ENCODE results near the gene HDX.
"Not testable (repeated sequence)": the region's sequence is repeated elsewhere in the genome, so short reads cannot be mapped to it uniquely, and the experiment has no call there.

The HDX gene

GRCh38 chrX:84339507-84340364 is 162.5 kb downstream of the HDX start:
- Histone ChIP-seq H3K36me3 (ENCODE audit: insufficient read depth, low read length) (no peaks in the 10 kb centered on the region), H3K27ac (ENCODE audit: low read depth, low read length) (no peak overlapping the region), H3K4me3 (ENCODE audit: low read depth, low read length) (no peak overlapping the region), H3K79me2 (ENCODE audit: control insufficient read depth, insufficient read depth, low read length, unreplicated experiment) (no peaks in the 10 kb centered on the region), H3K27me3 (ENCODE audit: insufficient read depth, low read length) (no peaks in the 10 kb centered on the region), H2AFZ (ENCODE audit: low read length, unreplicated experiment) (peak overlapping the region; percentile 32), H3K4me1 (ENCODE audit: control insufficient read depth, insufficient read depth, low read length, unreplicated experiment) (peaks cover 3% of the 10 kb centered on the region)

- H3K79me2 ChIP-seq (ENCODE audit: control insufficient read depth, insufficient read depth, low read length, unreplicated experiment), result no peaks in the 10 kb centered on the region
- H3K27ac ChIP-seq (ENCODE audit: low read depth, low read length), result no peak overlapping the region
- no peaks in the 10 kb centered on the region for H3K27me3 ChIP-seq (ENCODE audit: insufficient read depth, low read length)
Observed at GRCh38 chrX:84336646-84337045, 165.6 kb downstream of the HDX start.

GRCh38 chrX:84335121-84335520 is 167.1 kb downstream of the HDX start:
- Histone ChIP-seq H3K4me3 (ENCODE audit: low read depth, low read length) (no peak overlapping the region), H3K27ac (ENCODE audit: low read depth, low read length) (no peak overlapping the region), H3K27me3 (ENCODE audit: insufficient read depth, low read length) (no peaks in the 10 kb centered on the region), H3K4me1 (ENCODE audit: control insufficient read depth, insufficient read depth, low read length, unreplicated experiment) (no peaks in the 10 kb centered on the region), H3K36me3 (ENCODE audit: insufficient read depth, low read length) (no peaks in the 10 kb centered on the region), H3K79me2 (ENCODE audit: control insufficient read depth, insufficient read depth, low read length, unreplicated experiment) (no peaks in the 10 kb centered on the region), H2AFZ (ENCODE audit: low read length, unreplicated experiment) (no peak overlapping the region)

More at GRCh38 chrX:84336646-84337045, 165.6 kb downstream of the HDX start:
- H2AFZ ChIP-seq (ENCODE audit: low read length, unreplicated experiment), result no peak overlapping the region
- no peaks in the 10 kb centered on the region for H3K36me3 ChIP-seq (ENCODE audit: insufficient read depth, low read length)
- H3K4me1 ChIP-seq (ENCODE audit: control insufficient read depth, insufficient read depth, low read length, unreplicated experiment), result peaks cover 3% of the 10 kb centered on the region
- H3K4me3 ChIP-seq (ENCODE audit: low read depth, low read length), result no peak overlapping the region

GRCh38 chrX:84322083-84322827 is 180.0 kb downstream of the HDX start:
- no peak overlapping the region for H2AFZ ChIP-seq (ENCODE audit: low read length, unreplicated experiment)
- no peak overlapping the region for H3K4me3 ChIP-seq (ENCODE audit: low read depth, low read length)
- no peaks in the 10 kb centered on the region for H3K4me1 ChIP-seq (ENCODE audit: control insufficient read depth, insufficient read depth, low read length, unreplicated experiment)
- no peaks in the 10 kb centered on the region for H3K36me3 ChIP-seq (ENCODE audit: insufficient read depth, low read length)
- no peak overlapping the region for H3K27ac ChIP-seq (ENCODE audit: low read depth, low read length)
- no peaks in the 10 kb centered on the region for H3K27me3 ChIP-seq (ENCODE audit: insufficient read depth, low read length)
- H3K79me2 ChIP-seq (ENCODE audit: control insufficient read depth, insufficient read depth, low read length, unreplicated experiment), result no peaks in the 10 kb centered on the region

GRCh38 chrX:84320614-84321013 is 181.6 kb downstream of the HDX start:
- Histone ChIP-seq H3K79me2 (ENCODE audit: control insufficient read depth, insufficient read depth, low read length, unreplicated experiment) (no peaks in the 10 kb centered on the region), H3K4me1 (ENCODE audit: control insufficient read depth, insufficient read depth, low read length, unreplicated experiment) (no peaks in the 10 kb centered on the region), H3K27ac (ENCODE audit: low read depth, low read length) (no peak overlapping the region), H2AFZ (ENCODE audit: low read length, unreplicated experiment) (no peak overlapping the region), H3K4me3 (ENCODE audit: low read depth, low read length) (no peak overlapping the region), H3K36me3 (ENCODE audit: insufficient read depth, low read length) (no peaks in the 10 kb centered on the region), H3K27me3 (ENCODE audit: insufficient read depth, low read length) (no peaks in the 10 kb centered on the region)

- H3K4me1 ChIP-seq (ENCODE audit: control insufficient read depth, insufficient read depth, low read length, unreplicated experiment), result no peaks in the 10 kb centered on the region
- H3K79me2 ChIP-seq (ENCODE audit: control insufficient read depth, insufficient read depth, low read length, unreplicated experiment), result no peaks in the 10 kb centered on the region
- no peak overlapping the region for H3K4me3 ChIP-seq (ENCODE audit: low read depth, low read length)
- no peaks in the 10 kb centered on the region for H3K27me3 ChIP-seq (ENCODE audit: insufficient read depth, low read length)
- no peak overlapping the region for H2AFZ ChIP-seq (ENCODE audit: low read length, unreplicated experiment)
- H3K36me3 ChIP-seq (ENCODE audit: insufficient read depth, low read length), result no peaks in the 10 kb centered on the region
- no peak overlapping the region for H3K27ac ChIP-seq (ENCODE audit: low read depth, low read length)
Observed at GRCh38 chrX:84320023-84320422, 182.2 kb downstream of the HDX start.

GRCh38 chrX:84318661-84319060 is 183.6 kb downstream of the HDX start:
- H3K36me3 ChIP-seq (ENCODE audit: insufficient read depth, low read length), result no peaks in the 10 kb centered on the region
- H3K4me1 ChIP-seq (ENCODE audit: control insufficient read depth, insufficient read depth, low read length, unreplicated experiment), result no peaks in the 10 kb centered on the region
- no peaks in the 10 kb centered on the region for H3K79me2 ChIP-seq (ENCODE audit: control insufficient read depth, insufficient read depth, low read length, unreplicated experiment)
- no peak overlapping the region for H3K4me3 ChIP-seq (ENCODE audit: low read depth, low read length)
- no peak overlapping the region for H3K27ac ChIP-seq (ENCODE audit: low read depth, low read length)
- H3K27me3 ChIP-seq (ENCODE audit: insufficient read depth, low read length), result no peaks in the 10 kb centered on the region
- no peak overlapping the region for H2AFZ ChIP-seq (ENCODE audit: low read length, unreplicated experiment)

GRCh38 chrX:84315946-84316345 is 186.3 kb downstream of the HDX start:
- not testable (repeated sequence) for H3K79me2 ChIP-seq (ENCODE audit: control insufficient read depth, insufficient read depth, low read length, unreplicated experiment)

More at GRCh38 chrX:84315946-84316345, 186.3 kb downstream of the HDX start:
- H3K27ac ChIP-seq (ENCODE audit: low read depth, low read length); H3K4me1 ChIP-seq (ENCODE audit: control insufficient read depth, insufficient read depth, low read length, unreplicated experiment); H3K4me3 ChIP-seq (ENCODE audit: low read depth, low read length); H3K27me3 ChIP-seq (ENCODE audit: insufficient read depth, low read length); H2AFZ ChIP-seq (ENCODE audit: low read length, unreplicated experiment); H3K36me3 ChIP-seq (ENCODE audit: insufficient read depth, low read length): not testable (repeated sequence)

Data from ACC112 (cell line).